ENCODE measurements around the gene NAGLU.
"Not testable (repeated sequence)": the region's sequence is repeated elsewhere in the genome, so short reads cannot be mapped to it uniquely, and the experiment has no call there.

Gene NAGLU

DNA sequence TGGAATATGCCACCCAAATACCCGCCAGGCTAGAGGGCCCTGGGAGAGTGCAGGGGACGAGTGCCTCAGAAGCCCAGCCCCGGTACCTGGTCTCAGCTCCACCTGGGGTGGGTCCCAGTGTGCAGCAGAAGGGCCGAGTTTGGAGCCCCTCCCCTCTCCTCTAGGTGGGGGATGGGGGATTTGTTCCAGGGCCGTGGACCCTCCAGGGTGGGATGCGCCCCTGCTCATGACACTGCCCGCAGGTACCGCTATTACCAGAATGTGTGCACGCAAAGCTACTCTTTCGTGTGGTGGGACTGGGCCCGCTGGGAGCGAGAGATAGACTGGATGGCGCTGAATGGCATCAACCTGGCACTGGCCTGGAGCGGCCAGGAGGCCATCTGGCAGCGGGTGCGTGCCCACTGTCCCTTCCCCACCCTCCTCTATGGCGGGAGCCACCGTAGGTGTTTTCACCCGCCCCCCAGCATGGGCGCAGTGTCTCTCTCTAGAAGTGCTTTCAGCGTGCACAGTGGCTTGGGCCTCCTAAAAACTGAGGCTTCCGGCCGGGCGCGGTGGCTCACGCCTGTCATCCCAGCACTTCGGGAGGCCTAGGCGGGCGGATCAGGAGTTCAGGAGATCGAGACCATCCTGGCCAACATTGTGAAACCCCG lies 1.2 kb downstream of the NAGLU start:
- DNase-seq (ENCODE audit: low spot score) = no peak

GRCh38 chr17:42537826-42538451 lies 1.9 kb downstream of the NAGLU start:
- no peak for DNase-seq (ENCODE audit: low spot score)
- no peak for TF ChIP-seq CTCF (IDR thresholded peaks at IDR 0.05; ENCODE audit: extremely low read depth, missing control alignments)

More for the DNA sequence above, 1.2 kb downstream of the NAGLU start:
- TF ChIP-seq CTCF (IDR thresholded peaks at IDR 0.05; ENCODE audit: extremely low read depth, missing control alignments) = no peak

DNA sequence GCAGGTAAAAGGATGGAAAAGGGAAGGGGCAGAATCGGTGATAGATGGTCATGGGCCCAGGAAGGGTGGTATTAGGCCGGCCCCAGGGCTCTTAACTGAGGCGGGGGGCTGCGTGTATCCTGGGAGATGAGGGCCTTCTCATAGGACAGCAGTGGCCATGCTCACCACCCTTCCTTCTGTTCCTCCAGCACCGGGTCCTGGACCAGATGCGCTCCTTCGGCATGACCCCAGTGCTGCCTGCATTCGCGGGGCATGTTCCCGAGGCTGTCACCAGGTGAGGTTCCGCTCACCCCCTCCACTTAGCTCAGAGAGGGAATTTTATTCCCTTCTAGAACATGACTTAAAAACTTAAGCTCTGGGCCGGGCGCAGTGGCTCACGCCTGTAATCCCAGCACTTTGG lies 2.4 kb downstream of the NAGLU start:
- no peak for DNase-seq (ENCODE audit: low spot score)
- TF ChIP-seq CTCF (IDR thresholded peaks at IDR 0.05; ENCODE audit: extremely low read depth, missing control alignments) = no peak

DNA sequence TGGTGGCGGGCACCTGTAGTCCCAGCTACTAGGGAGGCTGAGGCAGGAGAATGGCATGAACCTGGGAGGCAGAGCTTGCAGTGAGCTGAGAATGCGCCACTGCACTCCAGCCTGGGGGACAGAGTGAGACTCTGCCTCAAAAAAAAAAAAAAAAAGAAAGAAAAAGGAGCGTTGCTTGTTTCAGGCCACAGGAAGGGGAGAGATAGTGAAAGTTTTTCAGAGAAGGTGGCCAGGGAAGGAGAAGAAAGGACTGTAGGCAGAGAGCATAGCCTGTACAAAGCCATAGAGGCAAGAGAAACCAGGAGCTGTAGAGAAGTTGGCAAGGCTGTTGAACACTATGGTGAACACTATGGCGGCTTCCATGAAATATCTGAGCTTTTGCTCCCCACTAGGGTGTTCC lies 4.5 kb downstream of the NAGLU start:
- not testable (repeated sequence) for DNase-seq (ENCODE audit: low spot score)

GRCh38 chr17:42541041-42541833 lies 5.2 kb downstream of the NAGLU start:
- no peak for TF ChIP-seq CTCF (IDR thresholded peaks at IDR 0.05; ENCODE audit: extremely low read depth, missing control alignments)
- no peak for DNase-seq (ENCODE audit: low spot score)

DNA sequence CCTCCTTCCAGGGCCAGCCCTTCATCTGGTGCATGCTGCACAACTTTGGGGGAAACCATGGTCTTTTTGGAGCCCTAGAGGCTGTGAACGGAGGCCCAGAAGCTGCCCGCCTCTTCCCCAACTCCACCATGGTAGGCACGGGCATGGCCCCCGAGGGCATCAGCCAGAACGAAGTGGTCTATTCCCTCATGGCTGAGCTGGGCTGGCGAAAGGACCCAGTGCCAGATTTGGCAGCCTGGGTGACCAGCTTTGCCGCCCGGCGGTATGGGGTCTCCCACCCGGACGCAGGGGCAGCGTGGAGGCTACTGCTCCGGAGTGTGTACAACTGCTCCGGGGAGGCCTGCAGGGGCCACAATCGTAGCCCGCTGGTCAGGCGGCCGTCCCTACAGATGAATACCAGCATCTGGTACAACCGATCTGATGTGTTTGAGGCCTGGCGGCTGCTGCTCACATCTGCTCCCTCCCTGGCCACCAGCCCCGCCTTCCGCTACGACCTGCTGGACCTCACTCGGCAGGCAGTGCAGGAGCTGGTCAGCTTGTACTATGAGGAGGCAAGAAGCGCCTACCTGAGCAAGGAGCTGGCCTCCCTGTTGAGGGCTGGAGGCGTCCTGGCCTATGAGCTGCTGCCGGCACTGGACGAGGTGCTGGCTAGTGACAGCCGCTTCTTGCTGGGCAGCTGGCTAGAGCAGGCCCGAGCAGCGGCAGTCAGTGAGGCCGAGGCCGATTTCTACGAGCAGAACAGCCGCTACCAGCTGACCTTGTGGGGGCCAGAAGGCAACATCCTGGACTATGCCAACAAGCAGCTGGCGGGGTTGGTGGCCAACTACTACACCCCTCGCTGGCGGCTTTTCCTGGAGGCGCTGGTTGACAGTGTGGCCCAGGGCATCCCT lies 7.4 kb downstream of the NAGLU start:
- TF ChIP-seq CTCF (IDR thresholded peaks at IDR 0.05; ENCODE audit: extremely low read depth, missing control alignments) = no peak
- DNase-seq (ENCODE audit: low spot score) = no peak

DNA sequence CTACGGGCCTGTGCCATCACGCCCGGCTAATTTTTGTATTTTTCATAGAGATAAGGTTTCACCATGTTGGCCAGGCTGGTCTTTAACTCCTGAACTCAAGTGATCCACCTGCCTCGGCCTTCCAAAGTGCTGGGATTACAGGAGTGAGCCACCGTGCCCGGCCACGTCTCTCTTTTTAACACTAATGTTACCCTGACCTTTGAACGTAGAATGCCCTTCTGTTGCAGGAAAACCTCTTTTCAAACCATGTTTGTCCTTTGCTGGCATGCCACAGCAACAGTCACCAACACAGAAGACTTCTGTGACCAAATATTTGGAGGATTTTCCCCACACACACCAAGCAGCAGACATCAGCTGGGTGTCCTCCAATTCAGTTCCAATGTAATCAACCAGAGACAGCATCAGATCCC lies 8.8 kb downstream of the NAGLU start:
- no peak for DNase-seq (ENCODE audit: low spot score)
- TF ChIP-seq CTCF (IDR thresholded peaks at IDR 0.05; ENCODE audit: extremely low read depth, missing control alignments) = no peak

DNA sequence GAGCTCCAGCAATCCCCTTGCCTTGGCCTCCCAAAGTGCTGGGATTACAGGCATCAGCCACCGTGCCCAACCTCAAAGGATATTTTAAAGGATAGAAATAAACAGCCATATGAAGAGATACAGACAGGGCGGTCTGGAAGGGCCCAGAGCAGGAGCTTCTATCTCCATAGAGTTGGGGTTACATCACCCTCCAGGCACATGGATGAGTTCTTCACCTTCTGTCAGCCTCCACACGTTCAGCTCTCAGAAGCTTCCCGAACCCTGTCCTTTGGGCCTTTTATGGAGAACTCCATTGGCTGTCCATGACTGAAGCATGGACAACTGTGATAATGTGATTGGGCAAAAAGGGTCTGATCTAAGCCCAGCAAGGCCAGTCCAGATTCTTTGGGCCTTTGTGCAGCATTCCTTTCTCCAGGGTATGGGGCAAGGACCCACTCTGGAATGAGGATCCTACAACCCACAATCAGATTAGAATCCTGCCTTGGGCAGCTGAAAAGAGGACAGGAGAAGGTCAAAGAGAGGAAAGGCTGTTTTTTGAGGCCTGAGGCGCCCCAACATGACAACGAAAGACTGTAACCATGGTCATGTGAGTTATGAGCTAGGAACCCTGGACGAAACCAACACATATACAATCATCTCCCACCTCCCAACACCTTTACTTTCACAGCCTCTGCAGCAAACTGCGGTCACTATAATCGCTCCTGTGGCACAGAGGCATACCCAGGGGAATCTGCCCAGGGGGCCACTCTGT lies 9.9 kb downstream of the NAGLU start:
- DNase-seq (ENCODE audit: low spot score) = not testable (repeated sequence)
